Measurements from ENCODE around the gene IL17D.
"Not testable (repeated sequence)": the region's sequence is repeated elsewhere in the genome, so short reads cannot be mapped to it uniquely, and the experiment has no call there.

GRCh38 chr13:20678606-20679005, 24.9 kb upstream of the IL17D start:
- not testable (repeated sequence) for TF ChIP-seq POLR2AphosphoS5, CTCF (IDR thresholded peaks at IDR 0.05)
